Stimulated activated CD4-positive, alpha-beta T cell treated with anti-CD3 and anti-CD28 coated beads, Interleukin-2, amount 100 ng/mL, for 4 hours (primary cell): ENCODE measurements around the gene EREG.

Experiments used
- DNase-seq: peaks from one replicate; pipeline ENCODE4 v3.0.0-alpha.2; 2020; ENCODE audit warnings: low read depth

The EREG gene

GRCh38 chr4:74344031-74344430 lies 20.9 kb upstream of the EREG start:
- DNase-seq, result no peak

- no peak for DNase-seq
Observed at GRCh38 chr4:74353858-74354257, 11.1 kb upstream of the EREG start.

GRCh38 chr4:74357965-74358364 lies 7.0 kb upstream of the EREG start:
- no peak for DNase-seq

- no peak for DNase-seq
Observed at GRCh38 chr4:74361671-74362070, 3.3 kb upstream of the EREG start.

- no peak for DNase-seq
Observed at GRCh38 chr4:74362347-74362746, 2.6 kb upstream of the EREG start.

- DNase-seq, result no peak
Observed at GRCh38 chr4:74364256-74364651, 691 bp upstream of the EREG start.

- DNase-seq, result no peak
Observed at GRCh38 chr4:74365761-74366160, 816 bp downstream of the EREG start.

- no peak for DNase-seq
Observed at GRCh38 chr4:74366367-74366911, 1.5 kb downstream of the EREG start.

- no peak for DNase-seq
Observed at GRCh38 chr4:74367656-74368290, 2.8 kb downstream of the EREG start.

- no peak for DNase-seq
Observed at GRCh38 chr4:74368596-74368995, 3.7 kb downstream of the EREG start.

GRCh38 chr4:74369855-74370254 lies 4.9 kb downstream of the EREG start:
- DNase-seq, result no peak

- no peak for DNase-seq
Observed at GRCh38 chr4:74370912-74371311, 6.0 kb downstream of the EREG start.

- no peak for DNase-seq
Observed at GRCh38 chr4:74374128-74374527, 9.2 kb downstream of the EREG start.

GRCh38 chr4:74374561-74375327 lies 9.8 kb downstream of the EREG start:
- DNase-seq, result no peak

GRCh38 chr4:74375824-74376426 lies 11.0 kb downstream of the EREG start:
- no peak for DNase-seq

- no peak for DNase-seq
Observed at GRCh38 chr4:74376888-74377483, 12.0 kb downstream of the EREG start.

- no peak for DNase-seq
Observed at GRCh38 chr4:74377714-74378113, 12.8 kb downstream of the EREG start.

- DNase-seq, result no peak
Observed at GRCh38 chr4:74378573-74378972, 13.6 kb downstream of the EREG start.

GRCh38 chr4:74379912-74380311 lies 15.0 kb downstream of the EREG start:
- no peak for DNase-seq

- no peak for DNase-seq
Observed at GRCh38 chr4:74385386-74385785, 20.4 kb downstream of the EREG start.

GRCh38 chr4:74386159-74386558 lies 21.2 kb downstream of the EREG start:
- DNase-seq, result no peak

- no peak for DNase-seq
Observed at GRCh38 chr4:74387790-74388189, 22.8 kb downstream of the EREG start.

GRCh38 chr4:74389494-74389893 lies 24.5 kb downstream of the EREG start:
- no peak for DNase-seq
